ENCODE results near the gene CD99L2.

DNA sequence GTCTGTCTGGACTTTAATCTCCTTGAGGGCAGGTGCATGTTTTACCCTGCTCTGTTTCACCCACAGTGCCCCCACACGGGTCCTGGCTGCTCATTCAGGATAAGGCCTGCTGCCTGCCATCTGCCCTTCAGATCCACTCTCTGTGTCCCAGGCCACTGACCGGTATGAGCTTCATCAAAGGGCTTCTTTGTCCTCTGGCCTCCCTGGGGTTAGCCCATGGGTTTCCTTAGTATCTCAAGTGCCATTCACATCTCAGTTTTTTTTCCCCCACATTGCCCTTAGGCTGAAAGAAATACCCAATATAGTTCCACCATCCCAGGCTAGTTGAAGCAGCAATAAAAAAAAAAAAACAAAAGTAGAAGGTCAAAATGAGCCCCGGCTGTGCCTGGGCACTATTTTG, 9.3 kb downstream of the CD99L2 start:
- no peak for TF ChIP-seq POLR2A (IDR thresholded peaks at IDR 0.05)
- TF ChIP-seq POLR2AphosphoS5 (IDR thresholded peaks at IDR 0.05) = no peak
- TF ChIP-seq, protein P1, sequence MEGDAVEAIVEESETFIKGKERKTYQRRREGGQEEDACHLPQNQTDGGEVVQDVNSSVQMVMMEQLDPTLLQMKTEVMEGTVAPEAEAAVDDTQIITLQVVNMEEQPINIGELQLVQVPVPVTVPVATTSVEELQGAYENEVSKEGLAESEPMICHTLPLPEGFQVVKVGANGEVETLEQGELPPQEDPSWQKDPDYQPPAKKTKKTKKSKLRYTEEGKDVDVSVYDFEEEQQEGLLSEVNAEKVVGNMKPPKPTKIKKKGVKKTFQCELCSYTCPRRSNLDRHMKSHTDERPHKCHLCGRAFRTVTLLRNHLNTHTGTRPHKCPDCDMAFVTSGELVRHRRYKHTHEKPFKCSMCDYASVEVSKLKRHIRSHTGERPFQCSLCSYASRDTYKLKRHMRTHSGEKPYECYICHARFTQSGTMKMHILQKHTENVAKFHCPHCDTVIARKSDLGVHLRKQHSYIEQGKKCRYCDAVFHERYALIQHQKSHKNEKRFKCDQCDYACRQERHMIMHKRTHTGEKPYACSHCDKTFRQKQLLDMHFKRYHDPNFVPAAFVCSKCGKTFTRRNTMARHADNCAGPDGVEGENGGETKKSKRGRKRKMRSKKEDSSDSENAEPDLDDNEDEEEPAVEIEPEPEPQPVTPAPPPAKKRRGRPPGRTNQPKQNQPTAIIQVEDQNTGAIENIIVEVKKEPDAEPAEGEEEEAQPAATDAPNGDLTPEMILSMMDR (IDR thresholded peaks at IDR 0.05) = no peak
